Hepatic stellate cell (primary cell): ENCODE measurements around the gene CORO7.

Experiments
- DNase-seq: peaks from one replicate; pipeline ENCODE4 v3.0.0; 2011; ENCODE audit warnings: low spot score

The CORO7 gene

DNA sequence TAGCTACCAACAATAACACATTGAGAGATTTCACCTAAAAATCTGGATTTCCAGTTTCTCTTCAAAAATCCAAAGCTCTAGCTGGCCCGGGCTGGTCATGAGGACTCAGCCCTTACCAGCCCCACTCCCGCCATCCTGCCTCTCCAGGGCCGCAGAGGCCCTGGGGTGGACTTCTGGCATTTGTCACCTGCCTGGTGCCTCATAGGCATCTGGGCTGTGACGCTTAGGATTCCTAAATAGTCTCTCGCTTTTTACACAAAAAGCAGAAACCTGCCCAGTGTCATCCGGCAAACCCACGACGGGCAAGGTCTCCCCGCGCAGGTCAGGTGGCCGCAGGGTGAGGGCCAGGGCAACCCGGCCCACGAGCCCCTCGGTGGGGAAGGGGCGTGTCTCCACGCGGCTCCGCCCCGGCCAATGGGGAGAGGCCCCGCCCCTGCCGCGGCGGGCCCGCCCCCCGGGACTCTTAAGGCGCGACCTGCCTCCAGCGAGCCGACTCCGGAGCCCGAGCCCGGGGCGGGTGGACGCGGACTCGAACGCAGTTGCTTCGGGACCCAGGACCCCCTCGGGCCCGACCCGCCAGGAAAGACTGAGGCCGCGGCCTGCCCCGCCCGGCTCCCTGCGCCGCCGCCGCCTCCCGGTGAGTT lies 44.9 kb downstream of the CORO7 start, which contains the start of gene VASN:
Gene VASN, plus strand, starts transcription at position 492 of the 644 bp plus-strand sequence. CDS start 9,030 bp downstream, outside the sequence.
- peak; percentile 93 for DNase-seq

DNA sequence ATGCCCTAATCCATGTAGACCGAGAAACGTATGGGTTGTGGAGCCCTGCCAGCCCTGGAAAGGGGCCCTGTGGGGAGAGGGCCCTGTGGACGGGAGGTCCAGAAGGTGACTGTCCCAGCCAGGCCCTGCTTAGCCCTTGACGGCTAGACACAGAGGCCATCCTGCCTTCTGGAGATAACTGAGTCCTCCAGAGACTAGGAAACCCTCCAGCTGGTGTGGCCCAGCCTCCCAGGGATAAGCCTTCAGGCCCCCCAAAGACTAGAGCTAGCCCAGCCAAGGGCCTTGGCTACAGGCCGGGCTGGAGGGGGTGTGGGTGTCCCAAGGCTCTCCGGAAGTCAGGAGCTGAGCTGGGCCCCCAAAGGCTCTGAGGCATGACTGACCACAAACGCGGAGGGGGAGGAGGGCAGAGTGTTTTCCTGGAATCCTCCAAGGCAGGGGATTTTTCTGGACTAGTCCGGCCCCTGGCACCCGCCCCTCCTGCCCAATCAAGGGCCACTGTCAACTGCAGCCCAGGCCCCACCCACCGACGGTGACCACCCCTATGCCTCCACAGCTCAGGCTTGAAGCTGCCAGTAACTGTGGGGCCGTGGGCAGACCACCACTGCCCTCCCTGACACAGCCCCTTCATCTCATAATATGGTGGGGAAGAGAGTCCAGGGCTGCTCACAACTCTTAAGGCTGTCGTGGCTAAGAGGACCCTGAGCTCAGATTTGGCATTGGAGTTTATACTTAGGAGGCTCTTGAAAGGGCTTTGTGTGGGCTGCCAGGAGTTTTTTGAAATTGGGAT lies 45.6 kb downstream of the CORO7 start:
- peak; percentile 96 for DNase-seq

GRCh38 chr16:4370151-4370550 lies 46.2 kb downstream of the CORO7 start:
- no peak for DNase-seq

DNA sequence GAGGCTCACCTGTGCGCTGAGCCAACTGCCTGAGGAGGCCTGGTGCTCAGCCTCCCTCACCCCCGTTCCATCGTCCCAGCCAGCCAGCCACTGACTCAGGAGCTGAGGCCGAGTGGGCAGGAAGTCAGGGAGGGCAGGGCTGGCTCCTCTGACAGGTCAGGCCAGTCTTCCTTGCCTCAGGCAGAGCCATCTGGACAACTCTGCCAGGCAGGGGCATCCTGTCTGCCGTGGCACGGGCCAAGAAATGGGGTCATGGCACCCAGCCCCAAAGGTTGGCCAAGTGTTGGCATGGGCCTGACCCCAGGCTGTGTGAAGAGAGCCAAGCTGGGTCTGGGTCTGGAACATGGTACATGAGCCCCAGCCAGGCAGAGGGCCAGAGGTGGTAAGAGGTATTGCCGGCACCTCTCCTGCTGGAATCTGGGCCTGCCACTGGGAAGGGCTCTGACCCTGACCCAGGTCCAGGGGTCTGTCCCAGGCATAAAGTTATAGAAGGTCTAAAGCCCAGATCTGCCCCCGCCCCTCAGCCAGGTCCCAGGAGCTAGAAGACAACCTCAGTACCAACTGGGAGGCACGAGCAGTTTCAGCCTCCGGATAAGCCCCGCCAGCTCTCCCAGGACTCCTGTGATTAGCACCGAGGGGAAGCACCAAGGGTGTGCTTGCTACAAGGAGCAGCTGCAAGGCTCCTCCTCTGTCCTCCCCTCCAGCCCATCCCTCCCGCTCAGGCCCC lies 47.2 kb downstream of the CORO7 start:
- DNase-seq: peak; percentile 63

GRCh38 chr16:4367393-4367856 lies 49.0 kb downstream of the CORO7 start:
- no peak for DNase-seq

- no peak for DNase-seq
Observed at GRCh38 chr16:4366016-4366415, 50.4 kb downstream of the CORO7 start.

DNA sequence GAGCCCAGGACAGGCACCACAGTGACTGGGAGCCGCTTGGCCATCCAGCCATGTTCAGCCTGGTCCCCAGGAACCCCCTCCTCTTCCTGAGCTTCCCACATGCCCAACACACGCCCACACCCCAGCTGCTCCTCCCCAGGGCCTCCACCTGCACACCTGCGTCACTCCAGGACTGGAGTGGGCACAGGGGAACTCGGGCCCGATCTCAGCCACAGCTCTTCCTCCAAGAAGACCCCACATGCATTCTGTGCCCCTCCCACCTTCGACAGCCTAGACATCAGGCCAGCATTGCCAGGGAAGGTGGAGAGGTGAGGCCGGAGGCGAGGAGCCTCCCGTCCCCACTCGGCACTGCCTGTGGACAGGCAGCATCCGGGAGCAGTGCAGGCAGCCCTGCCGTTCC lies 50.8 kb downstream of the CORO7 start:
- DNase-seq: no peak

- no peak for DNase-seq
Observed at GRCh38 chr16:4365014-4365406, 51.4 kb downstream of the CORO7 start.

GRCh38 chr16:4364196-4365013 lies 52.0 kb downstream of the CORO7 start:
- DNase-seq: no peak

- no peak for DNase-seq
Observed at GRCh38 chr16:4362476-4363135, 53.8 kb downstream of the CORO7 start.

- DNase-seq: no peak
Observed at GRCh38 chr16:4361944-4362311, 54.5 kb downstream of the CORO7 start.

DNA sequence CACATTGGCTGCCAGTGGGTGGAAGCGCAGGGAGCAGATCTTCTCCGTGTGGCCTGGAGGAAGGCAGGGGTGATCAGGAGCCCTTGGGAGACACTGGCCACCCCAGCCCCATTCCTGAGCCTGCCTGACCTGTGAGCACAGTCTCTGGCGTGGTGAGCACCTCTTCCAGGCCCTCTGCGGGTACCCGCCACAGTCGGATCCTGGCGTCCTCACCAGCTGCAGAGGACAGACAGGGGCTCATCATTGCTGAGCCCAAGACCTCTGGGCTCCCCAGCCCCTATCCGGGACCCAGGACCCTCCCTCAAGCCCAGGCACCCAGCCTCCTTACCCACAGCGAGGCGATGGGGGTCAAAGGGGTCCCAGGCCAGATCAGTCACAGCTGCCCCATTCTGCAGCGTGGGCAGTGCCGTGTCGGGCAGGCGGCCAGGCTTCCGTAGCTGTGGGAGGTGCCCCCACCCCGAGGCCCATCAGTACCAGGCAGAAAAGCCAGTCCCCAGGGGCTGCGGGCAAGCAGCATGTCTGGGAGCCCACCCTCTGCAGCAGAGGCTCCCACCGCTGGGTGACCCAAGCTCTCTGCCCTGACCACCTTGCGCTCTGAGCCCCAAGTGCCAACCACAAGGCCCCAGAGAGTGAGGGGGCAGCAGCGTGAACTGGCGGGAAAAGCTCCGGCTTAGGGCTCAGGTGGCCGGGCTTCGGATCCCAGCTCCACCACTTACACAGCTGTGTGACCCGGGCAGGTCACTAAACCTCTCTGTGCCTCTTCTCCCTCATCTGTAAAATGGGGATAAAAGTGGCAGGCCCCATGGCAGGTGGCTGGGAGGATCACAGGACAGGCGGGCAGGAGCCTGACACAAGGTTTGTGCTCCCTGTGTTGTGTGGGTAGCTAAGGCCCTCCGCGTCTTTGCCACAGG lies 55.1 kb downstream of the CORO7 start:
- no peak for DNase-seq

GRCh38 chr16:4360538-4361021 lies 55.8 kb downstream of the CORO7 start:
- no peak for DNase-seq

DNA sequence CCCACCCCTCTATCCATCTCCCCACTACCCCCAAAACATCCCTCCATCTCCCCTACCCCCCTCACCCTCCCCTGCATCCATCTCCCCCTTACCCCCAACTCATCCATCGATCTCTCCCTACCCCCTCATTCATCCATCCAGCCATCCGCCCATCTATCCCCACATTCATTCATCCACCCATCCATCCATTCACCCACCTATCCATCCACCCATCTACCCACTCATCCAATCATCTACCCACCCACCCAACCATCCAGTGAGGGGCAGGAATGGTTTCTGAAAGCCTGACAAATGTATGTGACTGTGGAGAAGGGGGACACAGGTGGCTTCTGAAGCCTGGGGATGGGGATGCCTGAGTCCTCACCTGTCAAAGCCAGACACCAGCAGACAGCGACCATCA lies 56.5 kb downstream of the CORO7 start:
- DNase-seq: no peak

- no peak for DNase-seq
Observed at GRCh38 chr16:4358831-4359561, 57.4 kb downstream of the CORO7 start.

- no peak for DNase-seq
Observed at GRCh38 chr16:4358236-4358635, 58.2 kb downstream of the CORO7 start.

- no peak for DNase-seq
Observed at GRCh38 chr16:4356820-4357219, 59.6 kb downstream of the CORO7 start.

- no peak for DNase-seq
Observed at GRCh38 chr16:4354512-4355409, 61.6 kb downstream of the CORO7 start.
